ENCODE measurements around the gene KPTN.

KPTN gene

DNA sequence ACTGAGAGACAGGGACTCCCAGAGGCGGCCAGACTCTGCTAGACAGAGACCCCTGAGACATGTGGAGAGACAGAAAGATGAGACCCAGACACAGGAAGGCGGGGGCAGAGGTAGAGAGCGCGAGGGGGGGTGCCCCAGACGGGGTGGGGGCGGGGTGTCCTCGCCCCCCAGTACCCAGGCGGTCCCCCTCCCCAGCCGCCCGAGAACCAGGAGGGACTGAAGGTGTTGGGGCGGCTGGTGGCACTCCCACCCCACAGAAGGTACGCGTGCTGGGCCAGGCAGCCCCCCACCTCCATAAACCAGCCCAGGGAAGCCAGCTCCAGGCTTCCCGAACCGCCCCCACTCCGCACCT lies 12.7 kb downstream of the KPTN start:
- no peaks in the 10 kb centered on the region for H3K4me1 ChIP-seq (ENCODE audit: insufficient read depth, low read length, poor library complexity, severe bottlenecking)
- no peaks in the 10 kb centered on the region for H3F3A ChIP-seq (ENCODE audit: low read depth)
- no peaks in the 10 kb centered on the region for H4K20me1 ChIP-seq (ENCODE audit: insufficient read depth, low read length, poor library complexity, severe bottlenecking)
- H3K79me2 ChIP-seq (ENCODE audit: insufficient read depth, low read length), result no peaks in the 10 kb centered on the region
- H3K36me3 ChIP-seq (ENCODE audit: insufficient read depth, low read length), result no peaks in the 10 kb centered on the region
- TF ChIP-seq, protein P1, sequence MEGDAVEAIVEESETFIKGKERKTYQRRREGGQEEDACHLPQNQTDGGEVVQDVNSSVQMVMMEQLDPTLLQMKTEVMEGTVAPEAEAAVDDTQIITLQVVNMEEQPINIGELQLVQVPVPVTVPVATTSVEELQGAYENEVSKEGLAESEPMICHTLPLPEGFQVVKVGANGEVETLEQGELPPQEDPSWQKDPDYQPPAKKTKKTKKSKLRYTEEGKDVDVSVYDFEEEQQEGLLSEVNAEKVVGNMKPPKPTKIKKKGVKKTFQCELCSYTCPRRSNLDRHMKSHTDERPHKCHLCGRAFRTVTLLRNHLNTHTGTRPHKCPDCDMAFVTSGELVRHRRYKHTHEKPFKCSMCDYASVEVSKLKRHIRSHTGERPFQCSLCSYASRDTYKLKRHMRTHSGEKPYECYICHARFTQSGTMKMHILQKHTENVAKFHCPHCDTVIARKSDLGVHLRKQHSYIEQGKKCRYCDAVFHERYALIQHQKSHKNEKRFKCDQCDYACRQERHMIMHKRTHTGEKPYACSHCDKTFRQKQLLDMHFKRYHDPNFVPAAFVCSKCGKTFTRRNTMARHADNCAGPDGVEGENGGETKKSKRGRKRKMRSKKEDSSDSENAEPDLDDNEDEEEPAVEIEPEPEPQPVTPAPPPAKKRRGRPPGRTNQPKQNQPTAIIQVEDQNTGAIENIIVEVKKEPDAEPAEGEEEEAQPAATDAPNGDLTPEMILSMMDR (conservative IDR thresholded peaks at IDR 0.05; ENCODE audit: low read length), result no peak
- no peak for TF ChIP-seq EZH2phosphoT487 (IDR thresholded peaks at IDR 0.05; ENCODE audit: borderline replicate concordance)
- no peak overlapping the region for H3K4me3 ChIP-seq (ENCODE audit: low read length, poor library complexity, severe bottlenecking)
- H3K9me3 ChIP-seq (ENCODE audit: insufficient read depth, low read depth, low read length), result no peaks in the 10 kb centered on the region
- H3K9ac ChIP-seq (ENCODE audit: low read depth, low read length, poor library complexity, severe bottlenecking), result no peak overlapping the region
- no peak overlapping the region for H3K4me2 ChIP-seq (ENCODE audit: low read depth, low read length, poor library complexity, severe bottlenecking)
- H3K27me3 ChIP-seq (ENCODE audit: insufficient read depth, low read length, poor library complexity, severe bottlenecking), result no peaks in the 10 kb centered on the region
- no peaks in the 10 kb centered on the region for H3K9me2 ChIP-seq (replicated peaks; ENCODE audit: low read depth, low read length)
- H2AFZ ChIP-seq (ENCODE audit: low read length), result no peak overlapping the region

DNA sequence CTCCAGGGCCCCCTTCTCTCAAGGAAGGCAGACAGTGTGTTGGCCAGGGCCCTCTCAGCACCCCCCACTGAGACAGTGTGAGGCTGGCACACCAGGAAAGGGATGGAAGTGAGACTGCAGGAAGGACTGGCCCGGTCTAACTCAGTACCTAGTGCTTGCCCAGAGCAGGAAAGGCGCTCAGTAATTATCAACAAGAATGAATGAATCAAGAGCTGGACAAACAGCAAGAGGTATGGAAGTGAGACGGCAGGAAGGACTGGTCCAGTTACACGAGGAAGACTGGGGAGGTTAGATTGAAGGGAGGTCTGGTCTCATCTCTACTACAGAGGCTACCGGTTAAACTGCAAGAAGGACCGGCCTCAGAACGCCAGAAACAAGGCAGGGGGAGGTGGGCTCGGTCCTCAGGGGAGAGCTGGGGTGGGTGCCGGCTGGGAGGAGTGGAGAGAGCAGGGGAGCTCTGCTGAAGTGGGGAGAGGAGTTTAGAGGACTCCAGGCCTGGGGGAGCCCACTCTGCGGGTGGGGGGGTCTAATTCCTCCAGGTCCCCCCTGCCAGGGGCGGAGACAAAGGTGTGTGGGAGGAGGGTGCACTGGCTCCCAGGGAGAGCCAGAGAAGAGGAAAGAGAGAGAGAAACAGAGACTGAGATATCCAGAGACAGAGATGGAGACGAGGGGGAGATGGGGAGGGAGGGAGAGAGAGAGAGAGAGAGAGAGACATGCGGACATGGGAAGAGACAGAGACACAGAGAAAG lies 13.4 kb downstream of the KPTN start:
- Histone ChIP-seq H3K27me3 (ENCODE audit: insufficient read depth, low read length, poor library complexity, severe bottlenecking) (no peaks in the 10 kb centered on the region), H3K4me1 (ENCODE audit: insufficient read depth, low read length, poor library complexity, severe bottlenecking) (no peaks in the 10 kb centered on the region), H2AFZ (ENCODE audit: low read length) (no peak overlapping the region), H3F3A (ENCODE audit: low read depth) (no peaks in the 10 kb centered on the region), H3K4me2 (ENCODE audit: low read depth, low read length, poor library complexity, severe bottlenecking) (no peak overlapping the region), H3K9me2 (replicated peaks; ENCODE audit: low read depth, low read length) (no peaks in the 10 kb centered on the region), H3K79me2 (ENCODE audit: insufficient read depth, low read length) (no peaks in the 10 kb centered on the region), H3K4me3 (ENCODE audit: low read length, poor library complexity, severe bottlenecking) (no peak overlapping the region), H3K9ac (ENCODE audit: low read depth, low read length, poor library complexity, severe bottlenecking) (no peak overlapping the region), H3K9me3 (ENCODE audit: insufficient read depth, low read depth, low read length) (no peaks in the 10 kb centered on the region), H3K36me3 (ENCODE audit: insufficient read depth, low read length) (no peaks in the 10 kb centered on the region), H4K20me1 (ENCODE audit: insufficient read depth, low read length, poor library complexity, severe bottlenecking) (no peaks in the 10 kb centered on the region)
- TF ChIP-seq, protein P1 (conservative IDR thresholded peaks at IDR 0.05; ENCODE audit: low read length), result no peak
- TF ChIP-seq EZH2phosphoT487 (IDR thresholded peaks at IDR 0.05; ENCODE audit: borderline replicate concordance), result no peak

DNA sequence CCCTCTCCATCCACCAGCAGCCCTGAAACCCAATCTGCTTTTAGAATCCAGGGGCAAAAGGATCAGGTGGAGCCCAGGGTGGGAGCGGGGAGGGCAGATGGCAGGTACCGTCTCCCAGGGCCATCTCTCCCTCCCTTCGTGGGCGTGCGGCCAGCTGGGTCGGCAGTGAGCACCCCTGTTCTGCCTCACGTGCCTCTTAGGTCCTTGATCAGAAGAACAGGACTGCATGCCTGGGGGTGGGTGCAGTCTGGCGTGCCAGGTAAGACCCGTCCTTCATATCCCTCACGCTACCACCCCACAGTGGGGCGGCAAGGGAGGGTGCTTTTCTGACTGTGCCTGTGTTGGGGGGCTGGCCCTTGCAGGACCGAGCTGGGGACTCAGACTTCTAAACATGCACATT lies 14.3 kb downstream of the KPTN start:
- Histone ChIP-seq H3K9me3 (ENCODE audit: insufficient read depth, low read depth, low read length) (no peaks in the 10 kb centered on the region), H3K36me3 (ENCODE audit: insufficient read depth, low read length) (no peaks in the 10 kb centered on the region), H3K4me2 (ENCODE audit: low read depth, low read length, poor library complexity, severe bottlenecking) (no peak overlapping the region), H3K27me3 (ENCODE audit: insufficient read depth, low read length, poor library complexity, severe bottlenecking) (no peaks in the 10 kb centered on the region), H2AFZ (ENCODE audit: low read length) (no peak overlapping the region), H3K79me2 (ENCODE audit: insufficient read depth, low read length) (no peaks in the 10 kb centered on the region), H3K9me2 (replicated peaks; ENCODE audit: low read depth, low read length) (no peaks in the 10 kb centered on the region), H4K20me1 (ENCODE audit: insufficient read depth, low read length, poor library complexity, severe bottlenecking) (no peaks in the 10 kb centered on the region), H3K4me1 (ENCODE audit: insufficient read depth, low read length, poor library complexity, severe bottlenecking) (no peaks in the 10 kb centered on the region), H3K9ac (ENCODE audit: low read depth, low read length, poor library complexity, severe bottlenecking) (no peak overlapping the region), H3F3A (ENCODE audit: low read depth) (no peaks in the 10 kb centered on the region), H3K4me3 (ENCODE audit: low read length, poor library complexity, severe bottlenecking) (no peak overlapping the region)
- no peak for TF ChIP-seq EZH2phosphoT487 (IDR thresholded peaks at IDR 0.05; ENCODE audit: borderline replicate concordance)
- TF ChIP-seq, protein P1 (conservative IDR thresholded peaks at IDR 0.05; ENCODE audit: low read length), result no peak
